ENCODE measurements around the gene SLC10A7. TPM values are rescaled to one million over a fixed set of nuclear protein-coding genes. Genes with fewer than 3 reads are reported as not detected.

The SLC10A7 gene
- total RNA-seq, 2 donors from 2014 or later = 4.0 to 5.2 TPM

- TF ChIP-seq CTCF (IDR thresholded peaks at IDR 0.05) = no peak
- Histone ChIP-seq H3K9me3 (no peaks in the 10 kb centered on the region), H3K4me3 (peak overlapping the region; percentile 91 to 96), H3K36me3 (no peaks in the 10 kb centered on the region), H3K4me1 (peaks cover 0 to 20% of the 10 kb centered on the region in 2 donors), H3K27ac (peak overlapping the region; percentile 84 to 85), H3K27me3 (no peaks in the 10 kb centered on the region)
- no peak for DNase-seq (ENCODE audit: low spot score)
These were observed 722 bp downstream of the SLC10A7 start for GRCh38 chr4:146520896-146521540.

GRCh38 chr4:146514651-146515357 is 6.9 kb downstream of the SLC10A7 start:
- Histone ChIP-seq H3K9me3 (no peaks in the 10 kb centered on the region), H3K36me3 (no peaks in the 10 kb centered on the region), H3K4me1 (peaks cover 0 to 6% of the 10 kb centered on the region in 2 donors), H3K27me3 (no peaks in the 10 kb centered on the region), H3K27ac (no peak overlapping the region), H3K4me3 (no peak overlapping the region)
- no peak for TF ChIP-seq CTCF (IDR thresholded peaks at IDR 0.05)
- DNase-seq (ENCODE audit: low spot score) = no peak

DNA sequence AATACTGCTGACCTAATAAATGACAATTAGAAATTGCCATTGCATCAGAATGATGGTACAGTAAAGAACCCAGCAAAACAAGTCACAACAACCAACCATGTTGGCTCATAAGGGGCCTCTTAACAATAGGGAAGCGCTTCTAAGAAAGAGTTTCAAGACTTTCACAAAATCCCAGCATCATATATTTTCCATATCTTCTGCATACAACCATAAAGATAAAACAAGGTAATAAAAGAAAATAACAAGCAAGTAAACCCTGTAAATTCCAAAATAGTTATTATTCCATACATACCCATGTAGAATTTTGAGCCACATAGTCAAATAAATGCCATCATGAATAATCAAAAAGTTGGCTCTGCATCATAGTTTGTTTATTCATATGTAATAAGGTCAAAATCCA is 8.2 kb downstream of the SLC10A7 start:
- Histone ChIP-seq H3K4me1 (no peaks in the 10 kb centered on the region), H3K36me3 (no peaks in the 10 kb centered on the region), H3K27ac (no peak overlapping the region), H3K27me3 (no peaks in the 10 kb centered on the region), H3K9me3 (no peaks in the 10 kb centered on the region), H3K4me3 (no peak overlapping the region)
- no peak for TF ChIP-seq CTCF (IDR thresholded peaks at IDR 0.05)
- no peak for DNase-seq (ENCODE audit: low spot score)

GRCh38 chr4:146511381-146511780 is 10.4 kb downstream of the SLC10A7 start:
- Histone ChIP-seq H3K27me3 (no peaks in the 10 kb centered on the region), H3K27ac (no peak overlapping the region), H3K4me3 (no peak overlapping the region), H3K9me3 (no peaks in the 10 kb centered on the region), H3K36me3 (no peaks in the 10 kb centered on the region), H3K4me1 (no peaks in the 10 kb centered on the region)
- TF ChIP-seq CTCF (IDR thresholded peaks at IDR 0.05) = no peak
- DNase-seq (ENCODE audit: low spot score) = no peak

DNA sequence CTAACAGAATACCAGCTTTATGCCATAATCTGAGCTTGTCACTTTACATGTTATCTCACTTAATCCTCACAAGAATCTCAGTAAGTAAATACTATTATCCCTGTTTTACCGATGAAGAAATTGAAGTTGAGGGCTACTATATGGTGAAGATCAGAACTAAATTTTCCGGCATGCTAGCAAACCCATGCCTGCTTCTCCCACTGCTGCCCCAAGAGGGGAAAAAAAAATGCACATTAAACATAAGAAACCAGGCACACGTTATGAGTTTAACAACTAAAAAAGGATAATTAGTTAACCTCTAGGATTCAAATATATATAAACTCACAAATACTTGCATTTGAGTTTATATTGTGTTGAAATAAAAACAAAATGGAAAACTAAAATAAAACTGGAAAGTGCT is 10.8 kb downstream of the SLC10A7 start:
- no peak for DNase-seq (ENCODE audit: low spot score)
- Histone ChIP-seq H3K27me3 (no peaks in the 10 kb centered on the region), H3K36me3 (no peaks in the 10 kb centered on the region), H3K4me3 (no peak overlapping the region), H3K9me3 (no peaks in the 10 kb centered on the region), H3K4me1 (no peaks in the 10 kb centered on the region), H3K27ac (no peak overlapping the region)
- no peak for TF ChIP-seq CTCF (IDR thresholded peaks at IDR 0.05)

Measured in right atrium auricular region (tissue), 2 donors.